K562 (cell line): ENCODE measurements around the gene CDT1. TPM values are rescaled to one million over a fixed set of nuclear protein-coding genes. Genes with fewer than 3 reads are reported as not detected.

ENCODE experiments used
- ARNT ChIP-seq, 2 experiments: fragments of 450-650 bp; IDR thresholded peaks; 2 replicates each; pipeline ENCODE4 v1.6.1; 2016; ENCODE audit warnings: mild to moderate bottlenecking in 1 of 2
- HDGF ChIP-seq: fragments of 450-650 bp; IDR thresholded peaks from 2 replicates; pipeline ENCODE4 v1.6.1; 2016
- HNRNPH1 ChIP-seq: fragments of 200-400 bp; formaldehyde crosslinking; optimal IDR thresholded peaks from 2 replicates; pipeline ENCODE3; 2017; ENCODE audit warnings: low read depth, mild to moderate bottlenecking, low read length, moderate library complexity
- KAT8 ChIP-seq: fragments of 450-650 bp; IDR thresholded peaks from 2 replicates; pipeline ENCODE4 v1.6.1; 2016; ENCODE audit warnings: low read depth, mild to moderate bottlenecking
- MAFF ChIP-seq: IDR thresholded peaks from 2 replicates; pipeline ENCODE4 v1.6.1; 2012; ENCODE audit warnings: low read length, improper control_type of control experiment
- MNT ChIP-seq, 2 experiments: fragments of 450-650 bp; conservative IDR thresholded peaks; 2 replicates each; pipeline ENCODE4 v1.6.1; 2017; ENCODE audit warnings: mild to moderate bottlenecking in 2 of 2, moderate library complexity in 2 of 2
- MYNN ChIP-seq, 2 experiments: sonication (generic); formaldehyde crosslinking in 1 of 2; IDR thresholded peaks; 2 replicates each; pipeline versions ENCODE4 v1.5.0 to v1.6.1; 2016 to 2020; ENCODE audit warnings: antibody characterized with exemption in 1 of 2, missing genetic modification reagents in 1 of 2
- RB1 ChIP-seq: fragments of 450-650 bp; IDR thresholded peaks from 2 replicates; pipeline ENCODE4 v1.6.1; 2017; ENCODE audit warnings: low read depth, mild to moderate bottlenecking
- RBM25 ChIP-seq: fragments of 200-400 bp; formaldehyde crosslinking; IDR thresholded peaks from 2 replicates; pipeline ENCODE4 v1.6.1; 2018; ENCODE audit warnings: low read length, low read depth, moderate library complexity; ENCODE audit not compliant: severe bottlenecking
- THRA ChIP-seq: fragments of 450-650 bp; IDR thresholded peaks from 2 replicates; pipeline ENCODE4 v1.6.1; 2017; ENCODE audit warnings: mild to moderate bottlenecking, moderate library complexity
- TOE1 ChIP-seq, 2 experiments: fragments of 450-650 bp in 1 of 2; sonication (generic) in 1 of 2; formaldehyde crosslinking in 1 of 2; IDR thresholded peaks; 2 replicates each; pipeline versions ENCODE4 v1.7.1 to v1.8.0; 2016 to 2022; ENCODE audit warnings: borderline replicate concordance in 2 of 2, mild to moderate bottlenecking in 2 of 2, antibody characterized with exemption in 1 of 2, inconsistent platforms in 1 of 2, low read depth in 1 of 2, missing genetic modification reagents in 1 of 2, moderate library complexity in 1 of 2
- XRCC5 ChIP-seq: fragments of 200-400 bp; formaldehyde crosslinking; IDR thresholded peaks from 2 replicates; pipeline ENCODE4 v1.6.1; 2017; ENCODE audit warnings: low read depth, mild to moderate bottlenecking, low read length
- ZNF232 ChIP-seq: sonication (generic); formaldehyde crosslinking; IDR thresholded peaks from 2 replicates; pipeline ENCODE4 v1.8.0; 2022; ENCODE audit warnings: mild to moderate bottlenecking, missing genetic modification reagents
- ZNF408 ChIP-seq: fragments of 250-450 bp; sonication (Bioruptor Pico); IDR thresholded peaks from 2 replicates; pipeline ENCODE4 v1.4.0; 2020; ENCODE audit warnings: low read depth, mild to moderate bottlenecking, moderate library complexity
- ZNF436 ChIP-seq: fragments of 250-450, 450-650 bp; sonication (Bioruptor Pico); formaldehyde crosslinking; IDR thresholded peaks from 2 replicates; pipeline ENCODE4 v1.7.0; 2020; ENCODE audit warnings: mild to moderate bottlenecking
- ZNF57 ChIP-seq: fragments of 450-650 bp; formaldehyde crosslinking; IDR thresholded peaks from 2 replicates; pipeline ENCODE4 v1.4.0; 2020; ENCODE audit warnings: mild to moderate bottlenecking, moderate library complexity
- ZZZ3 ChIP-seq: fragments of 450-650 bp; IDR thresholded peaks from 2 replicates; pipeline ENCODE4 v1.6.1; 2016; ENCODE audit warnings: antibody characterized with exemption, mild to moderate bottlenecking, moderate library complexity
- polyA plus RNA-seq, 8 experiments: library from polyadenylated mRNA; depleted of rRNA in 4 of 8; stranded (reverse) in 5 of 8; unstranded in 3 of 8; fragments of >200 nt; fragmentation: Nextera tagmentation in 2 of 8; fragmentation: Illumina TruSeq in 1 of 8; extraction: Ambion mirVana in 2 of 8; extraction: Trizol in 1 of 8; gene quantifications; 2 replicates each; pipeline versions ENCODE4 v1.2.1 to v1.2.3, GENCODE V29; 2011 to 2014; ENCODE audit warnings: inconsistent platforms in 1 of 8, missing spikeins in 1 of 8
- total RNA-seq, 7 experiments: library from RNA; depleted of rRNA in 6 of 7; stranded (reverse); fragments of >200 nt in 6 of 7; fragmentation: Illumina TruSeq in 2 of 7; extraction: Trizol in 2 of 7; gene quantifications; 2 replicates each; pipeline versions ENCODE4 v1.2.1 to v1.2.3, GENCODE V29; 2011 to 2021; ENCODE audit warnings: low replicate concordance in 1 of 7
- TF ChIP-seq, protein P1 (sequence below): sonication (generic); formaldehyde crosslinking; IDR thresholded peaks from 2 replicates; pipeline ENCODE4 v1.9.0; 2022; ENCODE audit warnings: mild to moderate bottlenecking, missing genetic modification reagents
- TF ChIP-seq, protein P2 (sequence below): fragments of 200-800 bp; sonication (Bioruptor generic); IDR thresholded peaks from 2 replicates; pipeline ENCODE4 v1.6.1; 2016; ENCODE audit warnings: missing genetic modification characterization, missing compliant biosample characterization

The CDT1 gene
- total and polyA plus RNA-seq, 9 of the 15 experiments (the other 6 are each of a cell fraction or from before 2014, with no cell fraction given): 0.92 to 178 (median 14.2) TPM

DNA sequence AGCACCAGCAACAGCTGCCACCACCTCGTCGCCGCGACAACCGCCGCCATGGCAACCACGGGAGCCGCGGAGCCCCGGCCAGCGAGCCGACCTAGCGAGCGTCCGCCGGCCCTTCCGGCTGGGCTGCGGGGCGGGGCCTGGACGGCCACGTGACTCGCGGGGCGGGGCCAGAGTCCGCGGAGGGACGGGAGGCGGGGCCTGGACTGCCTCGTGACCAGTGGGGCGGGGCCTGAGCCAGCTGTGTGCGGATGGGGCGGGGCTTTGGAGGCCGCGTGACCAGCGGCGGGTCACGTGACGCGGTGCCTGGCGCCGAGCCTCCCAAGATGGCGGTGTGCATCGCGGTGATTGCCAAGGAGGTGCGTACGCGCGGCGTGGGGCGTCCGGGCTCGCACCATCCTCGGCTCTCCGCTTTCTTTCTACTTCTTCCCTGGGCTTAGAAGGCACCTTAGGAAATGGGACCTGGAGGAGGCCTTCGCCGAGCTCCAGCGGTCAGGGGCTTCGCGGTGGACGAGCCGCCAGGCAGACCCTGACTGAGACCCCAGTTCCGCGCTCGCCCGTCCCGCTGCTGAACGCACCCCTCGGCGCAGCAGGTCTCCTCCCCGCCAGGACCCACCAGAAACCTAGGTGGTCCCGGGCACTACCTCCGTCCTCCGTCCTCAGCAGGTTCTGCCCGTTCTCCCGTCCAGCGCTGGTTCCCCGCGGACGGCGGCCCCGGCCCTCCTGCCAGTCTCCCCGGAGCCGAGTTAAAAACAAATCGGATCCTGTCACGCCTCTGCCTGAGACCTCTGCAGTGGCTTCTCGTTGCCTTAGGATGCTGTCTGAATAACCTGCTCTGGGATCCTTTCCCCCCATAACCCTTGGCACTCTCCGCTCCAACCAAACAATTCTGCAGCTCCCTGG is 53.5 kb downstream of the CDT1 start, which contains the start of the genes GALNS and TRAPPC2L (continued):
- TF ChIP-seq HDGF (no peak), THRA (no peak), ZNF232 (CRISPR knock-in tag) (no peak), ARNT (IDR thresholded peaks at IDR 0.05) (no peak), ZNF57 (no peak), KAT8 (no peak), ZNF408 (CRISPR knock-in tag) (no peak), MNT (conservative IDR thresholded peaks at IDR 0.05) (peak; percentile 89 to 94), TOE1 (IDR thresholded peaks at IDR 0.05; ENCODE audit: borderline replicate concordance) (peak; percentile 100), TOE1 (CRISPR knock-in tag; IDR thresholded peaks at IDR 0.05; ENCODE audit: borderline replicate concordance, low read depth) (no peak), RB1 (no peak), MYNN (IDR thresholded peaks at IDR 0.05) (peak; percentile 99), MYNN (CRISPR knock-in tag; IDR thresholded peaks at IDR 0.05) (peak; percentile 90), MAFF (no peak), ZZZ3 (no peak), RBM25 (no peak), ZNF436 (CRISPR knock-in tag) (no peak), XRCC5 (no peak), HNRNPH1 (no peak)
- TF ChIP-seq, protein P1, sequence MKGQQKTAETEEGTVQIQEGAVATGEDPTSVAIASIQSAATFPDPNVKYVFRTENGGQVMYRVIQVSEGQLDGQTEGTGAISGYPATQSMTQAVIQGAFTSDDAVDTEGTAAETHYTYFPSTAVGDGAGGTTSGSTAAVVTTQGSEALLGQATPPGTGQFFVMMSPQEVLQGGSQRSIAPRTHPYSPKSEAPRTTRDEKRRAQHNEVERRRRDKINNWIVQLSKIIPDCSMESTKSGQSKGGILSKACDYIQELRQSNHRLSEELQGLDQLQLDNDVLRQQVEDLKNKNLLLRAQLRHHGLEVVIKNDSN (CRISPR knock-in tag): peak; percentile 99
- TF ChIP-seq, protein P2, sequence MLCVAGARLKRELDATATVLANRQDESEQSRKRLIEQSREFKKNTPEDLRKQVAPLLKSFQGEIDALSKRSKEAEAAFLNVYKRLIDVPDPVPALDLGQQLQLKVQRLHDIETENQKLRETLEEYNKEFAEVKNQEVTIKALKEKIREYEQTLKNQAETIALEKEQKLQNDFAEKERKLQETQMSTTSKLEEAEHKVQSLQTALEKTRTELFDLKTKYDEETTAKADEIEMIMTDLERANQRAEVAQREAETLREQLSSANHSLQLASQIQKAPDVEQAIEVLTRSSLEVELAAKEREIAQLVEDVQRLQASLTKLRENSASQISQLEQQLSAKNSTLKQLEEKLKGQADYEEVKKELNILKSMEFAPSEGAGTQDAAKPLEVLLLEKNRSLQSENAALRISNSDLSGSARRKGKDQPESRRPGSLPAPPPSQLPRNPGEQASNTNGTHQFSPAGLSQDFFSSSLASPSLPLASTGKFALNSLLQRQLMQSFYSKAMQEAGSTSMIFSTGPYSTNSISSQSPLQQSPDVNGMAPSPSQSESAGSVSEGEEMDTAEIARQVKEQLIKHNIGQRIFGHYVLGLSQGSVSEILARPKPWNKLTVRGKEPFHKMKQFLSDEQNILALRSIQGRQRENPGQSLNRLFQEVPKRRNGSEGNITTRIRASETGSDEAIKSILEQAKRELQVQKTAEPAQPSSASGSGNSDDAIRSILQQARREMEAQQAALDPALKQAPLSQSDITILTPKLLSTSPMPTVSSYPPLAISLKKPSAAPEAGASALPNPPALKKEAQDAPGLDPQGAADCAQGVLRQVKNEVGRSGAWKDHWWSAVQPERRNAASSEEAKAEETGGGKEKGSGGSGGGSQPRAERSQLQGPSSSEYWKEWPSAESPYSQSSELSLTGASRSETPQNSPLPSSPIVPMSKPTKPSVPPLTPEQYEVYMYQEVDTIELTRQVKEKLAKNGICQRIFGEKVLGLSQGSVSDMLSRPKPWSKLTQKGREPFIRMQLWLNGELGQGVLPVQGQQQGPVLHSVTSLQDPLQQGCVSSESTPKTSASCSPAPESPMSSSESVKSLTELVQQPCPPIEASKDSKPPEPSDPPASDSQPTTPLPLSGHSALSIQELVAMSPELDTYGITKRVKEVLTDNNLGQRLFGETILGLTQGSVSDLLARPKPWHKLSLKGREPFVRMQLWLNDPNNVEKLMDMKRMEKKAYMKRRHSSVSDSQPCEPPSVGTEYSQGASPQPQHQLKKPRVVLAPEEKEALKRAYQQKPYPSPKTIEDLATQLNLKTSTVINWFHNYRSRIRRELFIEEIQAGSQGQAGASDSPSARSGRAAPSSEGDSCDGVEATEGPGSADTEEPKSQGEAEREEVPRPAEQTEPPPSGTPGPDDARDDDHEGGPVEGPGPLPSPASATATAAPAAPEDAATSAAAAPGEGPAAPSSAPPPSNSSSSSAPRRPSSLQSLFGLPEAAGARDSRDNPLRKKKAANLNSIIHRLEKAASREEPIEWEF (CRISPR knock-in tag): no peak
